HepG2 (cell line): Measurements from ENCODE around the gene OSTF1. TPM values are rescaled to one million over a fixed set of nuclear protein-coding genes. Genes with fewer than 3 reads are reported as not detected.

Source experiments
- ATAC-seq: fragments of 200-7000 bp; cut with Tn5 transposase; 3 replicates; pipeline ENCODE4 v1.9.1; 2020; ENCODE audit warnings: mild to moderate bottlenecking, moderate library complexity
- BruUV-seq: library from RNA; stranded (reverse); fragments of 400-500 nt; replicated peaks from 2 replicates; lab custom pipeline; 2021; lab: Mats Ljungman, UMichigan
- CTCF ChIA-PET: fragments of 300-600 bp; formaldehyde crosslinking; extraction: SDS; loops from one replicate; lab custom pipeline; 2021; ENCODE audit warnings: low total read pairs, inconsistent platforms, low intra/inter-chr PET ratio; lab: Yijun Ruan, JAX
- POLR2A ChIA-PET: fragments of 350-600 bp; sonication (Branson Sonifier 250); formaldehyde crosslinking; loops from one replicate; lab custom pipeline; 2020; ENCODE audit warnings: antibody characterized with exemption, inconsistent platforms; lab: Yijun Ruan, JAX
- DNase-seq: peaks from one replicate; pipeline ENCODE4 v3.0.0-alpha.2; 2015; ENCODE audit warnings: low spot score
- FAIRE-seq: peaks from 3 replicates; lab custom pipeline; 2011; peaks lifted over from hg19 to GRCh38; lab: Jason Lieb, UNC
- H2AFZ ChIP-seq: one replicate; pipeline ENCODE4 v1.6.1; 2011; ENCODE audit warnings: low read length, inconsistent platforms
- H3K27ac ChIP-seq: fragments of 300-600 bp; 3 replicates; pipeline ENCODE4 v1.8.0; 2011; ENCODE audit warnings: mixed run types, mild to moderate bottlenecking, mixed read lengths, low read length, inconsistent platforms; ENCODE audit not compliant: insufficient read depth; ENCODE audit errors: extremely low read length
- H3K27me3 ChIP-seq, 2 experiments: fragments of 200-600 bp in 1 of 2; 2 replicates in 1 of 2; 3 replicates in 1 of 2; pipeline versions ENCODE4 v1.6.0 to v1.8.0; 2011; ENCODE audit warnings: low read length in 2 of 2, mild to moderate bottlenecking in 2 of 2, moderate library complexity in 2 of 2, inconsistent platforms in 1 of 2; ENCODE audit not compliant: insufficient read depth in 2 of 2, control insufficient read depth in 1 of 2
- H3K36me3 ChIP-seq, 2 experiments: fragments of 200-600 bp in 1 of 2; replicated peaks in 1 of 2; 2 replicates in 1 of 2; 3 replicates in 1 of 2; pipeline versions ENCODE4 v1.5.1 to v1.8.0; 2011; ENCODE audit warnings: low read length in 2 of 2, inconsistent platforms in 1 of 2; ENCODE audit not compliant: insufficient read depth in 2 of 2, control insufficient read depth in 1 of 2
- H3K4me1 ChIP-seq: 2 replicates; pipeline ENCODE4 v1.5.1; 2012; ENCODE audit warnings: low read length, inconsistent platforms; ENCODE audit not compliant: insufficient read depth
- H3K4me2 ChIP-seq: 2 replicates; pipeline ENCODE4 v1.6.0; 2011; ENCODE audit warnings: low read depth, low read length, inconsistent platforms
- H3K4me3 ChIP-seq, 3 experiments: fragments of 200-600 bp in 1 of 3; sonication (generic), shearing (Covaris generic) in 1 of 3; replicated peaks in 1 of 3; 2 replicates each; pipeline ENCODE4 v1.5.1; 2011 to 2016; ENCODE audit warnings: low read length in 3 of 3, inconsistent platforms in 2 of 3, low read depth in 2 of 3, mild to moderate bottlenecking in 2 of 3, control low read depth in 1 of 3, mixed read lengths in 1 of 3; ENCODE audit not compliant: insufficient read depth in 1 of 3
- H3K79me2 ChIP-seq: one replicate; pipeline ENCODE4 v1.6.1; 2011; ENCODE audit warnings: low read length, inconsistent platforms; ENCODE audit not compliant: insufficient read depth
- H3K9ac ChIP-seq: 2 replicates; pipeline ENCODE4 v1.6.0; 2011; ENCODE audit warnings: mild to moderate bottlenecking, low read depth, low read length, inconsistent platforms; ENCODE audit not compliant: insufficient read depth
- H3K9me3 ChIP-seq: 2 replicates; pipeline ENCODE4 v1.5.1; 2012; ENCODE audit warnings: mild to moderate bottlenecking, low read length
- H4K20me1 ChIP-seq: 2 replicates; pipeline ENCODE4 v1.6.0; 2011; ENCODE audit warnings: inconsistent platforms, mild to moderate bottlenecking, low read length, moderate library complexity; ENCODE audit not compliant: insufficient read depth
- DZIP1 ChIP-seq: sonication (generic); formaldehyde crosslinking; IDR thresholded peaks from 2 replicates; pipeline ENCODE4 v1.5.0; 2020; ENCODE audit warnings: mild to moderate bottlenecking, missing genetic modification reagents
- KDM1A ChIP-seq: IDR thresholded peaks from 2 replicates; pipeline ENCODE4 v1.6.1; 2016; ENCODE audit warnings: missing compliant biosample characterization
- ZFP91 ChIP-seq: sonication (generic); formaldehyde crosslinking; IDR thresholded peaks from 2 replicates; pipeline ENCODE4 v1.9.0; 2022; ENCODE audit warnings: missing genetic modification reagents, mild to moderate bottlenecking, borderline replicate concordance
- ZNF143 ChIP-seq: sonication (generic); formaldehyde crosslinking; IDR thresholded peaks from 2 replicates; pipeline ENCODE4 v1.4.0; 2020; ENCODE audit warnings: missing genetic modification reagents
- WGBS: methylation state at CpG from one replicate; pipeline ENCODE4 v1.1.6; 2017; ENCODE audit warnings: low lambda C conversion rate; 5-methylcytosine and 5-hydroxymethylcytosine counted together
- in situ Hi-C: cut with HindIII; loops from 2 replicates; pipeline ENCODE4 v1.10.0; 2017; ENCODE audit warnings: low pct_unique_long_range_greater_than_20kb; ENCODE audit not compliant: extremely low pct_ligation_motif_present
- intact Hi-C: fragments of 100-400 bp; cut with micrococcal nuclease; formaldehyde crosslinking; loops from one replicate; pipeline ENCODE4 v1.10.0; 2022; ENCODE audit not compliant: unreplicated experiment
- polyA plus RNA-seq, 8 experiments: library from polyadenylated mRNA; depleted of rRNA in 3 of 8; stranded (reverse) in 7 of 8; unstranded in 1 of 8; fragments of >200 nt; fragmentation: Illumina TruSeq in 4 of 8; extraction: Trizol in 4 of 8; gene quantifications; 2 replicates each; pipeline versions ENCODE4 v1.2.1 to v1.2.3, GENCODE V29; 2011 to 2016; ENCODE audit warnings: low read depth in 4 of 8, missing spikeins in 1 of 8, mixed read lengths in 1 of 8; ENCODE audit not compliant: insufficient read depth in 1 of 8
- total RNA-seq, 5 experiments: library from RNA; depleted of rRNA; stranded (reverse); fragments of >200 nt; fragmentation: Illumina TruSeq; extraction: Trizol; gene quantifications; 2 replicates each; pipeline ENCODE4 v1.2.3, GENCODE V29; 2016; ENCODE audit warnings: low read depth in 1 of 5

OSTF1 gene
- total and polyA plus RNA-seq, 2 of the 13 experiments (the other 11 are each of a cell fraction or from before 2014, with no cell fraction given), result 16.8 to 39.0 TPM

GRCh38 chr9:75130172-75130571 lies 41.9 kb downstream of the OSTF1 start:
- Histone ChIP-seq H4K20me1 (no peaks in the 10 kb centered on the region), H3K27me3 (no peaks in the 10 kb centered on the region), H3K4me1 (no peaks in the 10 kb centered on the region), H3K9me3 (no peaks in the 10 kb centered on the region), H3K9ac (no peak overlapping the region), H2AFZ (no peak overlapping the region), H3K79me2 (no peaks in the 10 kb centered on the region), H3K4me2 (no peak overlapping the region), H3K36me3 (peaks cover 4 to 32% of the 10 kb centered on the region in 2 experiments; a peak in 4 of 5 replicates), H3K27ac (no peak overlapping the region), H3K4me3 (no peak overlapping the region)
- intact Hi-C loops, result no loop called here
- TF ChIP-seq ZFP91 (CRISPR knock-in tag) (no peak), ZNF143 (CRISPR knock-in tag) (no peak), DZIP1 (CRISPR knock-in tag) (no peak), KDM1A (no peak)
- no peak for DNase-seq
- ChIA-PET POLR2A (no interaction called here), CTCF (no interaction called here)
- FAIRE-seq, result no peak
- 96% methylated on average over 5 of the region's 5 CpGs for WGBS
- in situ Hi-C loops, result no loop called here
- BruUV-seq, result no TSS peak
- ATAC-seq, result no peak
